ENCODE data around the gene PRR3.
A peak's percentile ranks its signal among the peaks of the same experiment; 100 is the strongest.

Gene PRR3

DNA sequence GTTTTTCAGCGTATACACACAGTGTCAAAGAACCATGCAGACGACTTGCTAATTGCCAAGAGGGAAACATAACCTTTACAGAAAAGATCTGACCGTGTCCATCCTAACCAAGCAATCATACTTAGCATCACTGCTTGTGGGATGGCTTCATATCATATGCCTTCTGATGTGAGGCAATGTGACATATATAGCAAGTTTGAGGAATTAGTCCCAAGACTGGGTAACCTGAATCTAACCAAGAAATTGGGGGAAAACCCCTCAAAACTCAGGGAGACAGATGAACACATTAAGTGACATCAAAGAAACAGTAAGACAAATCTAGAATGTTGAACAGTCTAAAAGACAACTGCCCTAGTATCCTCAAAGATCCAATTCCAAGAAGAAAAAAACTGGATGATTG, 19.2 kb upstream of the PRR3 start:
- no peak for DNase-seq (ENCODE audit: low read depth)

DNA sequence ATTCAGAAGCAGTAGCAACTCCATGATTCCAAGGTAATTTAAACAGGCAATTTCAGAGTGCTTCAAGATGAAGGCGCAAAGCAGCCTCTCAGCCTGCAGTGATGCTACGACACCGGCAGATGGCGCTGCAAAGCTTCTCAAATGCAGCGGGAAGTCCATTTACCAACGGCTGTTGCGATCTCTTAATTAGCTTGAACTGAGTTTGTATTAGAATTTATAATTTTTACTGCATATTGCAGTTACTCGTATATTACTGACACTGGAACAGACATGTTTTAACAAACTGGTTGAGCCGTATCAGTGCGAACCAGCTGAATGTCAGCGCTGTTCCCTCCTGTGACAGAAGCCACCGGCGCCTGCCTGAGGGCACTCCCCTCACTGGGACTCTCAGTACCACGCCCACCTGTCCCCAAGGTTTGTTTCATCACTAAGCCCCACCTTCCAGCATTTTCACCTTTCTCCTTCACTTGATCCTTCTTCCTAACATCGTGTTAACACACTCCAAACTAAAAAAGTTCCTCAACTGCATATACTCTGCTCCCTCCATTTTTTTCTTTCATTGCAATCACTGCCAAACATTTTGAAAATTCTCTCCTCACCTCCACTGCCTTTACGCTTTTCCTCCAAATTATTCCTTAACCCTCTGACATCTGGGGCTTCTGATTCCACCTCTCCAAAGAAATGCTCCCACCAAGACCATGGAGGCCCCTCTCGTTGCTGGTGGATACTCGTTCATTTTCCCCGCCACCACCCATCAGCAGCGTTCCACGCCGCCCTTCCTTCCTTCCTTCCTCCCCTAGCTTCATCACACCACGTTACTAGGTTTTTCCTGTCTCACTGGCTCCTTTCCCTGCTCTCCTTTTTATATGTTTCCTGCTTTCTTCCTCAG, 15.3 kb upstream of the PRR3 start:
- no peak for DNase-seq (ENCODE audit: low read depth)

DNA sequence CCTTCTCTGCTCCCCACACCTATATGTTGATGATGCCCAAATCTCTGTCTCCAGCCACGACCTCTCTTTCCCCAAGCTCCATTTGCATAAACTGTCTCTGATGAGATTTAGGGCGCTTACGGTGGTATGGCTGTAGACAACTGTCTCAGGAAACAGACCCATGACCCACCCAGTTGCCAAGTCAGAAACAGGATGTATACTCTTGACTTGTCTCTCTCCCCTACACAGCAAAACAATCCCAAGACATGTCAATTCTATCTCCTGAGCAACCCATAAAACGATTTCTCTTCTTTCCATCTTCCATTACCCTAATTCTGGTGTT, 14.7 kb upstream of the PRR3 start:
- no peak for DNase-seq (ENCODE audit: low read depth)

DNA sequence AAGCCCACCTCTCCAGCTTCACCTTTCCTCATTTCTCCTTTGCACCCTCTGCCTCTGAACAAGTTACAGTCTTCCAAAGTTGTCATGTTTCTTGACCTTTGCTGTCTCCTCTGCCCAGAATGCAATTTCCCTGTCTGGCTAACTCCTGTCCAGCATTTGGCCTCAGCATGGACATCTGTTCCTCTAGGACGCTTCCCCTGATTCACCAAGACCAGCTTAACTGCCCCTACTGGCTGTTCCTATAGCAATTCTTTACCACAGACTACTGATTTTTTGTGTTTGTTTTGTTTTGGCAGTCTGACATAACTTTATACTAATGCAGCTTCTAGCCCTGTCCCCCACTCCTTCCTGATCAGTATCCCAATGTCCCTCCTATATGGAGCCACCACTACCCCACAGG, 14.2 kb upstream of the PRR3 start:
- DNase-seq (ENCODE audit: low read depth): no peak

DNA sequence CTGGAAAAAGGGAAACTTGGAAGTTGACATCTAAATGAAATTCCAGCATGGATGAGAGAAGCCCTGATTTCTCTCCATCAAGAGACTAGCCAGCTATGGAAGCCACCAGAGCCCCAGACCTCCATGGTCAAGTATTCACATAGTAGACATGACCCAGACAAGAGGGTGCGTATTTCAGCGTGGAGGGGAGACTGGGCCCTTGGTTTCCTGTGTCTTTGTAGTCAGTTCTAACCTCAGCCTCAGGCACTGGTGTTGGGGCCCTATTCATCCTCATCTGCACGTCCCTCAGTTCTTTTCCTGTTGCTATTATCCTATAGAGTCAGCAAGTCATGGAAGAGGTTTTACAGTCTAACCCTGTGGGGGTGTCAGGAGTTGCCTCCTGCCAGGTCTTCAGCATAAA, 13.3 kb upstream of the PRR3 start:
- no peak for DNase-seq (ENCODE audit: low read depth)

DNA sequence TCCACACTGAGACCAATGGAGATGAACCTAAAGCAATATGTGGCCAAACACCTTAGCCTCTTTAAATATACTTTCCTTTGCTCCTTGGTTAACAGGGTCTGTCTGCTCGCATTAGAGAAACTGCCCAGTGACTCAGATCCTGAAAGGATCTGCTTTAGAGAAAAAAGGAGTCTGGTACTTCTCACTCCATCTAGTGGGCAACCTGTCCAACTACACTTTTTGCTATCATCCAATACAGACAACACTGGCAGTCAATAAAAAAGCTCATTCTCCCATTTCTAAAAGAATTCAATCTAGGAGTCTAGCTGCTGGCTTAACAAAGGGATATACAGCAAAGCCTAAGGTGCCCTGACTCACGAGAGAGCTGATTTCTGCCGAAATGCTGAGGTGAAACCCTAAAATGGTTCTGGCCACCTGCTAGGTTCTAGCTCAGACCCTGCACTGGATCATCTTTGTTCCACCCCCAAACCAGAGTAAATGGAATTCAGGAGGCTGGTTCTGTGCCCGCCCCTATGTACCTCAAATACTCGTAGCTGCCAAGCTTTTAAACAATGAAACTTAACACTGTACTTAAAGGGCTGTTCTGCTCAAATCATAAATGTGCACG, 12.3 kb upstream of the PRR3 start:
- no peak for DNase-seq (ENCODE audit: low read depth)

DNA sequence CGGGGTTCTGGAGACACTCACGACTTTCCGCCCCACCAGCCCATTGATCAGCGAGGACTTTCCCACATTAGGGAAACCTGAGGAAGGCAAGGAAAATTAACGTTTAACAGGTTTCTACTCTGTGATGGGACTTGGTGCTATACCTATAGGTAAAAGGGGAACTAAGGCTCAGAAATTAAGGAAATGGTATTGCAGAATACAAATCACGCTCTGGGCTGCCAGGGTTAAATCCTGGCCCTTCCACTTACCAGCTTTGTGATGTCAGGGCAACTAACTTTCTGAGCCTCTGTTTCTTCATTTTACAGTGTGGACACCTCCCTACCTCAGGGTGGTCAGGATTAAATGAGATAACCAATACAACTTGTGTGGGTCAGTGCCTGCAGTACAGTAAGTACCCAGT, 9.6 kb upstream of the PRR3 start:
- DNase-seq (ENCODE audit: low read depth): no peak

DNA sequence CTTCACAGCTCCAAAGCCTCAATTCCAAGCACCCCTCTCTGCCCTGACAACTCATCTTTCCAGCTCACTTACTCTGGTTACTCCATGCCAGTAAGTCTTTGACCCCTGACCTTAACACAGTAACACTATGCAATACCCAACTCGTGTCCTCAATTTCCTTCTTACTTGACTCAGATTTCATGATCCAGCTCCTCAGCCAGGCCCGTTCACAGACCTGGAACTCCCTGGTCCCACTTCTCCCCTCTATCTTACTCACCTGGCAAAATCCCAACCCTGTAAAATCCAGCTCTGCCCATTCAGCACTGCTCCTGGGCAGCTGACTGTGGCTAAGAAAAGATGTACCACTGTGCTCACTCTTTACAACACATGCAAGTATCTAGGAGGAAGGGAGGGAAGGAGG, 8.7 kb upstream of the PRR3 start:
- no peak for DNase-seq (ENCODE audit: low read depth)

DNA sequence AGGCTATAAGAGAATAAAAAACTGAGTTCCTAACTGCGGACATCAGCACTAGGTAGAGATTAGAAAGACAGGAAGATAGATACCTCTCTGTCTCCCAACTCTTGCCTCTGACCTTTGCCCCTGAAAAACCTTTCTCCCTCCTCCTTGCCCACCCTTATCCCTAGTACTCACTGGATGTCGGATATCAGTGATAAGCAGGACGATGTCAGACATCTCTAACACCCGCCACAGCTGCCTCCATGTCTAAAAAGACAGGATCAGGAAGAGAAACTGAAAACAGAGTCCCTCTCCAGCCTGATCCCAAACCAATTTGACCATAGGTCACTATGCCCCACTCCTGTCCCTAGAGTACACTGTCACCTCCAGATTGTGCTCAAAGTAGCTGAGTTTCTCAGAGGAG, 2.7 kb upstream of the PRR3 start:
- no peak for DNase-seq (ENCODE audit: low read depth)

DNA sequence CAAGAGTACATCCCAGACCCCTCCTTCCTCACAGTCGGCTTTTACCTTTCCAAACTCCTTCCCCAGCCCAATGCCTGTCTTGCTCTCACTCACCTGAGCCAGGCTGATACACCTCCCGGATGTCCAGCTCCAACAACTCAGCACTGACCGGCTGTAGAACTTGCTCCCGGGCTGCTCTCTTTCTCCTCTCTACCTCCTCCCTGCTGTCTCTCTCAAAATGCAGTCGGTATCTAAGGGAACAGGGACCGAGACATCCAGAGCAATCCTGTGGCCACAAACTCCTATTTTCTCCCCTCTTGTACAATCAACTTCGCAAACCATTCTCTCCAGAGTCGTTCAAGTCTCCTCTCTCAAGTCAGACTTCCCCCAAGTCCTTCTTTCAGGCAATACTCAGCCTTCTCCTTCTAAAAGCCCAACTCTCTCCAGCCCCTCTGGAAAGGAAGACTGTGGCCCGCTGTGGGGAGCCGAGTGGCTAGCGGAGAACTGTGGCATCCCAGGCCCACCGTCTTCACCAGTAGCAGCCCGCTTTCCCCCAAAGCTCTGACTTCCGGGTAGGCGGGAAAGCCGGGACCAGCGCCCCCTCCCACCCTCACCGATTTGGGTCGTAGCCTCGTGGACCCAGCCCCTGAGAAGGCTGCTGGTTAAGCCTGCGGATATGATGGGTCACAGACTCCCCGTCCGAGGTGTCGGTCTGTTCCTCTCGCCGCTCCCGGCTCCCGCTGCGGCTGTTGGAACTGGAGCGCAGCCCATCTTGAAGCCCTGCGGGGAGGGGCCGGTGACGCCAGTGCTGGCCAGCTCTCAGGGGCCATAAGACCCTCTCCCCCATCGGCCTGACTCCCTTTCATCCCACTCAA, 1.9 kb upstream of the PRR3 start:
- no peak for DNase-seq (ENCODE audit: low read depth)

DNA sequence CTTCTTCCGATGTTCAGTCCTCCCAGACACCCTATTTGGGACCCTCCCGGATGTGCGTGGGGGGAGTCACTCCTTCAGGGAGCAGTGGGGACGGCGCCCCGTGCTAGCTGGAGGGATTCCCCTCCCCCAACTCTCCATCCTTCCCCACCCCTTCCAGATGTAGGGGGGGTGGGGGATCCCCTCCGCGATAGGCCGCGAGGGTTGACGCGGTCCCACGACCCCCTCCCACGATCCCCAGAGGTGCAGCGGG, 1.4 kb upstream of the PRR3 start:
- DNase-seq (ENCODE audit: low read depth): no peak

DNA sequence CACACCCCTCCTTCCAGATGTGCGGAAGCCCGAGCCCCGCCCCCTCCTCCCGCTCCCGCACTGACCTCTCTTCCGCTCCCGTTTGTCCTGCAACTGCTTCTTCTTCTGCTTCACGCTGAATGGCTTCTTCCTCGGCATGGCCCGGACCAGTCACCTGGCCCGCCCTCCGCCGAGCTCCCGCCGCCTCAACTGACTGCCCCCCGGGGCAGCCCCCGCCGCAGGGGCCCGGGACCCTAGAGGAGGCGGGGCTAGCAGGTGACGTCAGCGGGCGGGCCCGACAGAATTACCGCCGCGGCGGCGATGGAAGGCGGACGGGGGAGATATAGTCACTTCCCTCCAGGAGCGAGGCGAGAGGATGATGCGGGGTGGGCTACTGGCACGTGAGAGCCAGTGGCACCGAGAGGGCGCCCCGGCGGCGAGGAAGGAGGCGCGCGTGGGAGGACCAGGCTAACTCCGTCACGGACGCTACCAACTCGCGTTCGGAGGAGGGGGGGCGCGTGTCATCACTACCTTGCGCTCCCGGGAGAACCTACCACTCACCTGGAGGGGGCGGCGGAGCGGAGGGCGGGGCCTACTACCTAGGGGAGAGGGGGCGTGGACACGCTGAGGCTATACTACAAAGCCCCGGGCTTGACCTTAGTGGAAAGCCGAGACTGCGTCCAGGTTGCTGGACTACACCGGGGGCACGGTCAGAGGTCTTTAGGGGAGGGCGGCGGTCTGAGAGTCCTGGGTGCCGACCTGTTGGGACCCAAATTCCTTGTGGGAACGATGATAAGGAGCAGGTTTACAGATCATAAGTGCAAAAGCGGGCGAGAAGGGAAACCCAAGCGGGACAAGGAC, 809 bp upstream of the PRR3 start, which contains the start of gene GNL1:
Gene GNL1 (minus strand): TSS at position 424 of the 840 bp plus-strand sequence. CDS start 286 bp downstream, at position 138.
- DNase-seq (ENCODE audit: low read depth): no peak

DNA sequence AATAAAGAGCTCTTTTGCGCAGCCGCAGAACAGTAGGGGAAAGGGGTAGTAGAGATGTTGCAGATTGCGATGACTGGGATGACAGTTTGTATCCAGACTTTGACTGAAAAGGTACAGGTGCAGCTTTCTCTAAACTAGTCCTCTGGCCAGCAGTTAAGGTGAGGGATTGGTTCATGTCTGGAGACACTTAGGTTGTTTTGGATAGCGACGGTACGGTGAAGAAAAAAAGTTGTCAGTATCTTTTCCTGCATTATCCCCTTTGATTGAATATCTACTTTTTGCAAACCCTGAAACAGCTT, 537 bp downstream of the PRR3 start:
- no peak for DNase-seq (ENCODE audit: low read depth)

DNA sequence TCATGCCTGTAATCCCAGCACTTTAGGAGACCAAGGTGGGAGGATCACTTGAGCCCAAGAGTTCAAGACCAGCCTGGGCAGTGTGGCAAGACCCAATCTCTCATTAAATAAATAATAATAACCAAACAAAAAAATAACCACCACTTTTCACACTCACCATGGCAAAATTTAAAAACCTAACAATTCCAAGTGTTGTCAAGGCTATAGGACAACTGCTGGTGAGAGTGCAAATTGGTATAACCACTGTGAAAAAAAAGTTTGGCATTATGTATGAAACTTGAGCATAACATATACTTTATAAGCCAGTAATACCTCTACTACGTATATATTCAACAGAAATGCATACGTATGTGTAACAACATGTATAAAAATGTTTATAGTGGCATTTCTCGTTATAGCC, 3.8 kb downstream of the PRR3 start:
- no peak for DNase-seq (ENCODE audit: low read depth)

DNA sequence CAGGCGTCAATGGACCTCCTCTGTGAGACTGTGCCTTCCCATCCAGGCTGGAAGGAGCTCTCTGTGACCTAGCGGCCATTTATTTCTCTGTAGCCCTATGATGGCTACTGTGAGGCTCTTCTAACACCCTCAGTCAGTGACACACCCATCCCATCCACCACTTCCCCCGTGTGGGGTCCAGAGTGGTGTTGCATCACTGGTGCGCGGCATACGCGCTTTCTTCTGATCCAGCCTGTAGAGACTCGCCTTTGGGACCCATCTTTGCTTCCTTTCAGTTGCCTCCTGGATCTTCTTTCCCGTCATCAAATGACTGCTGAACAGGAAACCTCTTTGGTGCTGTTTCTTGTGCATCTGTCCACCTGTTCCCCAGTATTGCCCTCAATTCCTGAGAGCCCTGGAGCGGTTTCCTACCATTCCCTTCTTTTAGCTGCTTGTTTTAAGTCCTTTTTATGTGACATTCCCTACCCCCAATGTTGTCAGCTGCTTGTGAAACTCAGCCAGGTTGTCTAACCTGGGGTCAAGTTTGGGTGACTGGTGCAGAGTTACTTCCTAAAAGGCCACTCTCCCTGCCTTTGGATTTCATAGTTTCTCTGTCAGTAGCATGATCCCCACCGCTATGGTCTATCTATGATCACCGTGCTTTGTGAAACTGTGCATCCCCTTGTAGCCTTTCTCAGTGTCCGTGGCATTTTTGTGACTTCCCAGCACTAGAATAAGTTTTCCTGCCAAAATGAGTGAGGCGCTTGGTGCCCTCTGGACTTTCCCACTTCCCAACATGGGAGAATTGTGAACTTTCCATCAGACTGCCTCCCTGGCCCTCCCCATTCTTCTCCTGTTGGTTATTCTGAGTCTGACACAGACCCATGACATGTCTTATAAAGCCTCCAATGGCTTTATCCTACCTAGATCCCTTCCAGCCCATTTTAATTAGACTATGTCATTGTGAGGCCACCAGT, 5.7 kb downstream of the PRR3 start:
- no peak for DNase-seq (ENCODE audit: low read depth)

DNA sequence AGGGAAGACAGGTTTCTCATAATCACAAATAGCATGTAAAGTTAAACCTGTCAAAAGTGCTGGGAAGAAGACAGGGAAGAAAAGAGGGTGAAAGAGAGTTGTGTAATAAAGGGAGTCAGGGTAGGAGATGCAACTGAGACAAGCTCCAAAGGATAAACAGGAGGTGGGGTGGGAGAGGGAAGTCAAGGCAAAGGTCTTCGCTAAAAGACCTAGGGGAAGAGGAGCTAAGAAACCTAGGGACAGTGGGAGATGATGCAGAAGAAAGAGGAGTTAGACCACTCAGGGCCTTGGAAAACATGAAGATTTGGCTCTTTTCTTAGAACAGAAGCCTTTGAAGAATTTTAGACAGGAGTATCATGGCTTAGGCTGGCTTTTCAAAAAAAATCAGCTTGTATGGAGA, 7.0 kb downstream of the PRR3 start:
- no peak for DNase-seq (ENCODE audit: low read depth)

DNA sequence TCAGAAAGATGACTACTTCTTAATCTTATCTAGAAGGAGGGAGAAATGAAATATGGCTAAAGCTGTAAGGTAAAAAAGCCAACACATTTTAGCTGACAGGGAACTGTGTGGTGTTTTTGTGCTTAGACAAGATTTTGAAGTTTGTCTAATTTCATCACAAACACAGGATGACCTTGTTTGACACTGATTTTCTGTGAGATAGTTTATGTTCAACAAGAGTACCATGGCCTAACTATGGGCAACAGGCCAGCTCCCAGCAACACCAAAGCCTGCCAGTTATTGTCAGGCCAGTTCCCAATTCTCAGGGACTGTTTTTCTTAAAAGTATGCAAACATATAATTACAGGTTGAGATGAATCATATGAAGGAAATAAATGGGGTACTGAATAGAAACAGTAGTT, 8.7 kb downstream of the PRR3 start:
- no peak for DNase-seq (ENCODE audit: low read depth)

DNA sequence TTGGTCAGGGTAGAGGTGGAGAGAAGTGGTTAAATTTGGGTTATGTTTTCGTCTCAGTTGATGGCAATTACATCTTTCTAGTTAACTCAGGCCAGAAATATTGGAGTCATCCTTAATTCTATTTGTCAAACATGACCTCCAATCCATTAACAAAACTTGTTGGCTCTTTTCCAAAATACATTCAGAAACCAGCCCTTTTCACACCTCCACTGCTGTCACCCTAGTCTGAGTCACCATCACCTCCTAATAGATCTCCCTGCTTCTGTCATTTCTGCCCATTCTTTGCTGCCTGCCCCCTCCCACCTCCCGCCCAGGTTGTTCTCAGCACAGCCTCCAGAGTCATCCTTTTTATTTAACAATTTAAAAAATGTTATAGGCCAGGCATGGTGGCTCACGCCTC, 11.2 kb downstream of the PRR3 start:
- DNase-seq (ENCODE audit: low read depth): no peak

DNA sequence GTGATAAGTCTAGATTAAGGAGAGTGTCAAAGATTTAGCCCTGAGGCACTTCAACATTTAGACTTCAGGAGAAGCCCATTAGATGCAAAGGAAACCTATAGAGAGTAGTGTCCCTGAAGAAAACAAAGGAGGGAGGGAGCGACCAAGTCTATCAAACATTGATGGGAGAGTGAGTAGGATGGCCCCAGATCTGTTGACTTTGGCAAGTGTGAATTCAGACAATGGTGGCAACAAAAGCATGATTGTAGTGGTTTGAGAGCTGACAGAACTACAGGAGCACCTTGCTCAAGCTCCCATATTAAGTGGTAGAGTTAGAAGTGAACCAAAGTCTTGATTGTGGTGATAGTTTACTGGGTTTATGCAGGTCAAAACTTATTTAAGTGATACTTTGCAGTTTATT, 13.2 kb downstream of the PRR3 start:
- DNase-seq (ENCODE audit: low read depth): no peak

DNA sequence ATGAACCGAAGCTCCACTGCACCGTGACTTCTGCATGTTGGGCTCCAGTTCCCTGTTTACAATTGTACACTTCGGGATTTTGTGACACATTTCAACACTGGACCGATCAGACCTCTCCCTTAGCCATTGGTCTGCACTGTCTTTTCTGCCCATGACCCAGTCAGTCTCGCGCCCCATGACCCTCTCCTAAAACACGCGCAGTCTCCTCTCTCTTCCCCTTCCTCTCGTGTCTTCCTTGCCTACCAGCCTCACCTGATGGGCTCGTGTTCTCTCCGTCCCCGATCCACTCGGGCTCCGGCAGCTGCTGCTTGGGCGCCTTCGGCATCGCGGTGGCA, 13.6 kb downstream of the PRR3 start:
- DNase-seq (ENCODE audit: low read depth): no peak

DNA sequence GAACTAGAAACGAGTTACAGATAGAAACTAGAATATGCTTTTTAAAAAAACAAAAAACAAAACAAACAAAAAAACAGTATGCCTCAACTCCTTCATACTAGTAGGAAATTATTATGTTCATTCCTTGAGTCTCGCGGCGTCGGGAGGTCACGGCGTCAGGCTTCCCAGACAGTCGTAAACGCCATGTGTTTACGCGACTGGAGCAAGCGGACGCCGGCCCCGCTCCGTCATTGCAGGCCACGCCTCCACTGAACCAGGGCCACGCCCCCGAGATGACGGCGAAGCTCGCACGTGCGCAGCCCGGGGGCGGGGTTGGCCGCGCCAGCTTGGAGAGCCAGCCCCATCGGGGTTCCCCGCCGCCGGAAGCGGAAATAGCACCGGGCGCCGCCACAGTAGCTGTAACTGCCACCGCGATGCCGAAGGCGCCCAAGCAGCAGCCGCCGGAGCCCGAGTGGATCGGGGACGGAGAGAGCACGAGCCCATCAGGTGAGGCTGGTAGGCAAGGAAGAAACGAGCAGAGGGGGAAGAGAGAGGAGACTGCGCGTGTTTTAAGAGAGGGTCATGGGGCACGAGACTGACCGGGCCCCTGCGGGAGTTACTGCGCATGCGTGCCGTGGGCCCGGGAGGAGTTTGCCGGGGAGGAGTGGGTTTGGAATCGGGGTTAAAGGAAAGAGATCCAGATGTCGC, 14.1 kb downstream of the PRR3 start, which contains the start of gene ABCF1:
Gene ABCF1 (plus strand): TSS at position 368 of the 687 bp plus-strand sequence. CDS start 46 bp downstream, at position 414.
- DNase-seq (ENCODE audit: low read depth): peak; percentile 76

Data from GM04503 (cell line).